HG03039 (cell line): Measurements from ENCODE around the gene OR2A12.
A peak's percentile ranks its signal among the peaks of the same experiment; 100 is the strongest.
"Not testable (repeated sequence)": the region's sequence is repeated elsewhere in the genome, so short reads cannot be mapped to it uniquely, and the experiment has no call there.

ENCODE experiments used
- ATAC-seq: cut with Tn5 transposase; IDR thresholded peaks from one replicate; pipeline ENCODE4 v1.9.1; 2021; ENCODE audit warnings: mild to moderate bottlenecking, moderate library complexity; ENCODE audit not compliant: unreplicated experiment

OR2A12 gene

GRCh38 chr7:144113651-144114050, 27.6 kb downstream of the OR2A12 start:
- no peak for ATAC-seq

- ATAC-seq = no peak
Measured at GRCh38 chr7:144118341-144118740, 32.3 kb downstream of the OR2A12 start.

GRCh38 chr7:144122876-144123275, 36.8 kb downstream of the OR2A12 start, which contains the start of gene OR2A14:
Gene OR2A14 (plus strand): TSS chr7:144123176. CDS start chr7:144129113, 5,937 bp downstream.
- no peak for ATAC-seq

GRCh38 chr7:144127714-144128334, 41.7 kb downstream of the OR2A12 start:
- peak; percentile 99 for ATAC-seq

GRCh38 chr7:144129601-144130000, 43.5 kb downstream of the OR2A12 start:
- ATAC-seq = not testable (repeated sequence)

GRCh38 chr7:144130730-144131129, 44.7 kb downstream of the OR2A12 start:
- ATAC-seq = no peak

- no peak for ATAC-seq
Measured at GRCh38 chr7:144132262-144132661, 46.2 kb downstream of the OR2A12 start.

- no peak for ATAC-seq
Measured at GRCh38 chr7:144133307-144133706, 47.2 kb downstream of the OR2A12 start.

- no peak for ATAC-seq
Measured at GRCh38 chr7:144134116-144134515, 48.0 kb downstream of the OR2A12 start.

GRCh38 chr7:144137501-144137900, 51.4 kb downstream of the OR2A12 start:
- no peak for ATAC-seq

- no peak for ATAC-seq
Measured at GRCh38 chr7:144142187-144142586, 56.1 kb downstream of the OR2A12 start.

- no peak for ATAC-seq
Measured at GRCh38 chr7:144144426-144144825, 58.3 kb downstream of the OR2A12 start.

GRCh38 chr7:144148224-144148827, 62.2 kb downstream of the OR2A12 start:
- ATAC-seq = no peak
